Fibroblast of lung (primary cell): ENCODE results near the gene GOLM1.

ENCODE experiments used
- EZH2 ChIP-seq: IDR thresholded peaks from 2 replicates; pipeline ENCODE4 v1.5.1; 2012; ENCODE audit warnings: low read length, control low read depth, mild to moderate bottlenecking; ENCODE audit errors: missing control alignments
- TF ChIP-seq, protein P1 (sequence below), 2 donors: IDR thresholded peaks in 1 of 2; conservative IDR thresholded peaks in 1 of 2; 1 replicate in 1 of 2; 2 replicates in 1 of 2; pipeline ENCODE4 v1.5.1; 2011 to 2012; ENCODE audit warnings: low read length in 2 of 2, control low read depth in 1 of 2, inconsistent platforms in 1 of 2, low read depth in 1 of 2, mild to moderate bottlenecking in 1 of 2

DNA sequence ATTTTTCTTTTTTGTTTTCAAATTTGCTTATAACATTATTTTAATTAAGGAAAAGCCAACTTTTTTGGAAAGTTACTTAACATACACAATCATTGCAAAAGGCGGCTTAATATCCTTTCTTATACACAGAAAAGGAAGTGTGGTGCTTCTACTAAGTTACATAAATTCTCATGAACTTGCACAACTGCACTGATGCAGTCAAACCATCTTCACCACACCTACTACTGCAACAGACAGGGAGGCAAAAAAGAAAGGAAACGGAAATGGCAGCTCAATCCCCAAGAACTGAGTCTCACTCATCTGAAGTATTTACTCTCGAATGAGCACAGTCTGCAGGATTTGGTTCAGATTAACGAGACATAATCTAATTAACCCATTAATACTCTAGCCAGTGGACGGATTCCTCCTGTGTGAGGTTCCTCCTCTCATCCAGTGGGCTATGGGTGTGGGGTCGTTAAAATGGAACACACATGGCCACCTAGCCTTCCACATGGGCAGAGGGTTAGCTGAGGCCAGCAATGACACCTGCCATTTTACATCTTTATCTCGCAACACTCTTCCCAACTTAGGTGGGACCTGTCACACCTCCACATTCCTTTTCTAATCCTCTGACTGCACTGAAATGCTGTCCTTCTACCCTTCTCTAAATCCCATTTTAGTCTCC, 30.0 kb downstream of the GOLM1 start:
- TF ChIP-seq, protein P1, sequence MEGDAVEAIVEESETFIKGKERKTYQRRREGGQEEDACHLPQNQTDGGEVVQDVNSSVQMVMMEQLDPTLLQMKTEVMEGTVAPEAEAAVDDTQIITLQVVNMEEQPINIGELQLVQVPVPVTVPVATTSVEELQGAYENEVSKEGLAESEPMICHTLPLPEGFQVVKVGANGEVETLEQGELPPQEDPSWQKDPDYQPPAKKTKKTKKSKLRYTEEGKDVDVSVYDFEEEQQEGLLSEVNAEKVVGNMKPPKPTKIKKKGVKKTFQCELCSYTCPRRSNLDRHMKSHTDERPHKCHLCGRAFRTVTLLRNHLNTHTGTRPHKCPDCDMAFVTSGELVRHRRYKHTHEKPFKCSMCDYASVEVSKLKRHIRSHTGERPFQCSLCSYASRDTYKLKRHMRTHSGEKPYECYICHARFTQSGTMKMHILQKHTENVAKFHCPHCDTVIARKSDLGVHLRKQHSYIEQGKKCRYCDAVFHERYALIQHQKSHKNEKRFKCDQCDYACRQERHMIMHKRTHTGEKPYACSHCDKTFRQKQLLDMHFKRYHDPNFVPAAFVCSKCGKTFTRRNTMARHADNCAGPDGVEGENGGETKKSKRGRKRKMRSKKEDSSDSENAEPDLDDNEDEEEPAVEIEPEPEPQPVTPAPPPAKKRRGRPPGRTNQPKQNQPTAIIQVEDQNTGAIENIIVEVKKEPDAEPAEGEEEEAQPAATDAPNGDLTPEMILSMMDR (conservative IDR thresholded peaks at IDR 0.05 in 1 of 2, IDR thresholded peaks at IDR 0.05 in 1 of 2; ENCODE audit: low read depth in 1 of 2, low read length in 2 of 2), result no peak
- TF ChIP-seq EZH2, result no peak
